HTR-8/SVneo (cell line): ENCODE measurements around the gene MS4A3.
"Not testable (repeated sequence)": the region's sequence is repeated elsewhere in the genome, so short reads cannot be mapped to it uniquely, and the experiment has no call there.

Experiments used
- DNase-seq: peaks from one replicate; pipeline ENCODE4 v3.0.0; 2011; ENCODE audit warnings: low spot score, mixed read lengths; ENCODE audit not compliant: insufficient read length
- FAIRE-seq: peaks from 2 replicates; lab custom pipeline; 2011; peaks lifted over from hg19 to GRCh38; lab: Jason Lieb, UNC

Gene MS4A3

DNA sequence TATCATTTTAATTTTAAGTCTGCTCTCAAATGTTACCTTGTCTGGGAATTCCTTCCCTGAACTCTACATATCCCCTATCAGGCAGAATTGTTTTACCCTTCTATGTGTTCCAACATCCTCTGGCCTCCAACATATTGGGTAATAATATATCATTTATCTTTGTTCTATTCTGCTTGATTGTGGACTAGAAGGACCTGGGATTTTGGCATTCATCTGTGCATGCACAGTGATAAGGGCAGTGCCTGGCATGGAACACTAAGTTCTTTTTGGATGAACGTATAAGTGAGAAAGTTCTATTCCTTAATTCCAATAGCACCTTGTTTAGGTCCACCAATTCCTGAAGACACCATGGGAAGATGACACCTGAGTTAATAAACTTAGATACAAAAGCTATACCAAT, 30.8 kb downstream of the MS4A3 start:
- FAIRE-seq (no peak), DNase-seq (no peak)

DNA sequence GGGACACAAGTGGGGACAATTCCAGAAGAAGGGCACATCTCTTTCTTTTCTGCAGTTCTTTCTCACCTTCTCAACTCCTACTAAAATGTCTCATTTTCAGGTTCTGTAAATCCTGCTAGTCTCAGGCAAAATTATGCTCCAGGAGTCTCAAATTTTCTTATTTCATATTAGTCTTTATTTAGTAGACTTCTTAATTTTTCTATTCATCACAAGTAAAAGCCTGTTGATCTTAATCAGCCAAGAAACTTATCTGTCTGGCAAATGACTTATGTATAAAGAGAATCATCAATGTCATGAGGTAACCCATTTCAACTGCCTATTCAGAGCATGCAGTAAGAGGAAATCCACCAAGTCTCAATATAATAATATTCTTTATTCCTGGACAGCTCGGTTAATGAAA, 31.9 kb downstream of the MS4A3 start, which contains the start of gene MS4A2:
Gene MS4A2, plus strand, starts transcription at position 301 of the 400 bp plus-strand sequence. CDS start 102 bp downstream, outside the sequence.
- DNase-seq (no peak), FAIRE-seq (no peak)

DNA sequence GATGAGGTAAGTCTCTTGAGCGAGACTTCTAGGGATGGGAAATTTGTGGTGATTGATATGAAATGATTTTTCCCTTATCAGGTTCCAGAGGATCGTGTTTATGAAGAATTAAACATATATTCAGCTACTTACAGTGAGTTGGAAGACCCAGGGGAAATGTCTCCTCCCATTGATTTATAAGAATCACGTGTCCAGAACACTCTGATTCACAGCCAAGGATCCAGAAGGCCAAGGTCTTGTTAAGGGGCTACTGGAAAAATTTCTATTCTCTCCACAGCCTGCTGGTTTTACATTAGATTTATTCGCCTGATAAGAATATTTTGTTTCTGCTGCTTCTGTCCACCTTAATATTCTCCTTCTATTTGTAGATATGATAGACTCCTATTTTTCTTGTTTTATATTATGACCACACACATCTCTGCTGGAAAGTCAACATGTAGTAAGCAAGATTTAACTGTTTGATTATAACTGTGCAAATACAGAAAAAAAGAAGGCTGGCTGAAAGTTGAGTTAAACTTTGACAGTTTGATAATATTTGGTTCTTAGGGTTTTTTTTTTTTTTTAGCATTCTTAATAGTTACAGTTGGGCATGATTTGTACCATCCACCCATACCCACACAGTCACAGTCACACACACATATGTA, 39.1 kb downstream of the MS4A3 start:
- FAIRE-seq (no peak), DNase-seq (no peak)

DNA sequence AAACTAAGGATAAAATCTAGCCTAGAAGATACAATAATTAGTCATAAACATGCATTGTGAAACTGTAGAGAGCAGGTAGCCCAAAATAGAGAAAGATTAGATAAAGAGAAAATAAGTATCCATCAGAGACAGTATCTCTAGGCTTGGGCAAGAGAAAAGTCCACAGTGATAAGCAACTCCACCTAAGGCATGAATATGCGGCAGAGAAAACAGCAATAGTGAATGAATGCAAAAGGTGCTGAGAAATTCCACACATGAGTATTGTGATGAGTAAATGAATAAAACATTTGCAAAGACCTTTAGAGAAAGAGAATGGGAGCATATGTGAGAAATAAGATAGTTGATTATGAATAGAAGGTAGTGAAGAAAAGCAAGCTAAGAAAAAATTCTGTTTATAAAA, 40.7 kb downstream of the MS4A3 start:
- DNase-seq, result no peak
- no peak for FAIRE-seq

DNA sequence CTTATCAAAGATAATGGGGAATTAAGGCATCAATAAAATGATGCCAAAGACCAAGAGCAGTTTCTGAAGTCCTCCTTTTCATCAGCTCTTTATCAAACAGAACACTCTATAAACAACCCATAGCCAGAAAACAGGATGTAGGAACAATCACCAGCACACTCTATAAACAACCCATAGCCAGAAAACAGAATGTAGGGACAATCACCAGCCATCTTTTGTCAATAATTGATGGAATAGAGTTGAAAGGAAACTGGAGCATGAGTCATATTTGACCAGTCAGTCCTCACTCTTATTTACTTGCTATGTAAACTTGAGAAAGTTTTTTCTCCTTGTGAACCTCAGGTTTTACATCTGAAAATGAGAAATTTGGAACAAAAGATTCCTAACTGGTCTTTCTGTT, 42.0 kb downstream of the MS4A3 start:
- DNase-seq, result no peak
- FAIRE-seq, result no peak

DNA sequence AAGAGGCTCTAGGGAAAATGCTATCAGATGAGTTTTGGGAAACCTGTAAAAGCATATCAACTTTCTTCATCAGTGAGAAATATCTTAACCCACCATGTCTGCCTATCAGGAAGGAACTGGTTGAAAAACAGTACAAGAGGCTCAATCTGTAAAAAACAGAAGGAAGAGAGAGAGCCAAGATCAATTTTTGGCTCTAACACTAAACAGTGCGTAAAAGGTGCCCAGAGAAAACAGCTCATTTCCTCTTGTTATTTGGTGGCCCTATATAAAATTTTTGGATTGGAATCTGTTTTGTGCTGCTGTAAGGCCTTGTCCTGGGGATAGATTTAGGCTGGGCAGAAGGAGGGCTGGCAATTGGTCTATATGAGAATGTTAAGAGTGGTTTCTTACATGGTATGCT, 44.1 kb downstream of the MS4A3 start:
- FAIRE-seq, result no peak
- no peak for DNase-seq

DNA sequence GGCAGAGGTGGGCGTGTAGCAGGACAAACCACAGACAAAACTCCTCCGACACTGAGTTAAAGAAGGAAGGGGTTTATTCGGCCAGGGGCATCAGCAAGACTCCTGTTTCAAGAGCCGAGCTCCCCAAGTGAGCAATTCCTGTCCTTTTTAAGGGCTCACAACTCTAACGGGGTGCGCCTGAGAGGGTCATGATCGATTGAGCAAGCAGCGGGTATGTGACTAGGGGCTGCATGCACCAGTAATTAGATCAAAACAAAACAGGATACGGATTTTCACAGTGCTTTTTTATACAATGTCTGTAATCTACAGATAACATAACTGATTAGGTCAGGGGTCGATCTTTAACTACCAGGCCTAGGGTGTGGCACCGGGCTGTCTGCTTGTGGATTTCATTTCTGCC, 44.9 kb downstream of the MS4A3 start:
- DNase-seq, FAIRE-seq: not testable (repeated sequence)

DNA sequence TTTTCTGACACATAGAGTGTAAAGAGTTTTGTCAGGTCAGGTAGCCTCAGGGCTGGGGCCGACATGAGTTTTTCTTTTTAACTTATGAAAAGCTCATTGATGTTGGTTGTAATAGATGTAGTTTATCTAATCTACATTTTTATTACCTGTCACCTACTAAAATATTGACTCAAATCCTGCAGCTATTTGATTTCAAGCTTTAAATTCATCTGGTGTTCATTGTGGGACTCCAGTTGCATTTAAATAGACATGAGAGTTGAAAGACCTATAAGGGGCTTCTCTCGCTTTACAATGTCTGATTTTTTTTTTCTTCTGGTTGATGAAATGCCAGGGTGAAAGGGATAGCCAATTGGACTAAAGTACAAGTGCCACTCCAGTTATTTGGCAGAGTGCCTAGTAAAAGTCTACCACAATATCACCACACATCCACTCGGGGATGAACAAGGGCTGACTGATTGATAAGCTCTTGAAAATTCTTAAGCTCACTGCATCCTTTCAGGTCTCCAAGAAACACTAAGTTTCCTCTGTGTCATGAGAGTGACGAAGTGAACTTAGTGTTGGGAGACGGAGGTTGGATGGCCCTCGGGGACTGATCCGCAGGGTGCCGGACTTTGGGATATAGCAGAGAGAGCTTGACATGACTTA, 48.1 kb downstream of the MS4A3 start:
- not testable (repeated sequence) for DNase-seq, FAIRE-seq

DNA sequence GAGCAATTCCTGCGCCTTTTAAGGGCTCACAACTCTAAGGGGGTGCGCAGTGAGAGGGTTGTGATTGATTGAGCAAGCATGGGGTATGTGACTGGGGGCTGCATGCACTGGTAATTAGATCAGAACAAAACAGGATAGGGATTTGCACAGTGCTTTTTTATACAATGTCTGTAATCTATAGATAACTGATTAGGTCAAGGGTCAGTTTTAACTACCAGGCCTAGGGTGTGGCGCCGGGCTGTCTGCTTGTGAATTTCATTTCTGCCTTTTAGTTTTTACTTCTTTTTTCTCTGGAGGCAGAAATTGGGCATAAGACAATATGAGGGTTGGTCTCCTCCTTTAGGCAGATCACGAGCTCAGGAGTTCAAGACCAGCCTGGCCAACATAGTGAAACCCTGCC, 52.2 kb downstream of the MS4A3 start:
- not testable (repeated sequence) for DNase-seq, FAIRE-seq

DNA sequence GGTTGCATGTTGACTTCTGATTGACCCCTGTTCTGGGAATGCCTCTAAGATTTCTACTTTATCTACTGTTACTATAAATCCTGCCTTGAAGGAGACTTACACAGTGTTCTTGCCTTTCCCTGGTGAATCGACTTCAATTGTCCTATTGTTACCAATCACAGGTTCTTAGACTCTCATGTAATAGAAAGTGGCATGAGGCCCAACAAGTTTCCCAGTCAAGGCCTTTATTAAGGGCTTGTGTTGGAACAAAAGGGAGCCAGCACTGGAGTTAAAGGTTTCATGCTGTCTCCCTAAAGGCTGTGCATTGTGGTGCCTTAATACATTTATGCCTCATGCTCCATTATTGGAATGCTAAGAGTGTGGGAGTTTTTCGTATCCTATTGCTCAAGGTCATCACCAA, 55.3 kb downstream of the MS4A3 start:
- FAIRE-seq, result no peak
- no peak for DNase-seq

DNA sequence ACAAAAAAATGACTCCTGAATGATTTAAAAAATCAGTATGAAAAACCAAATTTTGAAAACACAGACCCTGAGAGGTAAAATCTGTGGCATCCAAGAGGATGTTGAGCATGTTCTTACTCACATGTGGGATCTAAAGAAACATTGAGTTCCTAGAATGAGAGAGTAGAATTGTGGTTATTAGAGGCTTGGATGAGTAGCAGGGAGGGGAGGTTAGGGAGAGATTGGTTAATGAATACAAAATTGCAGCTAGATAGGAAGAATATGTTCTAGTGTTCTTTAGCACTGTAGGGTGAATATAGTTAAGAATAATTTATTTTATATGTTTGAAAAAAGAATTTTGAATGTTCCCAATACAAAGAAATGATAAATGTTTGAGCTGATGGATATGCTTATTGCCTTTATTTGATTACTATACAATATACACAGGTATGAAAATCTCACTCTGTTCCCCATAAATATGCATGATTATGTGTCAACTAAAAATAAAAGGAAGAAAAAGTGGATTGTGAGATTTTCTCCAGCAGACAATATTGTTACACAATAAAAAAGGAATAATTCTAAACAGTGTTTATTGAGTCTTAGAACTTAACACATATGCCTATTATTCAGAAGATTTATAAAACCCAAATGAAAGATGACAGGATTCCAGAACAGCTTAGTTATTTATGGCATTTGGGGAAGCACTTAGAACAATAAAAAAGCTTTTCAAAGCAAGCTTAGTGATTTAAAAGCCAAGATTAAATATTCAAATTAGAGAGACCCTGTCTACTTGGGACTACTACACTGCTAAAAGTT, 60.7 kb downstream of the MS4A3 start:
- FAIRE-seq (no peak), DNase-seq (no peak)

DNA sequence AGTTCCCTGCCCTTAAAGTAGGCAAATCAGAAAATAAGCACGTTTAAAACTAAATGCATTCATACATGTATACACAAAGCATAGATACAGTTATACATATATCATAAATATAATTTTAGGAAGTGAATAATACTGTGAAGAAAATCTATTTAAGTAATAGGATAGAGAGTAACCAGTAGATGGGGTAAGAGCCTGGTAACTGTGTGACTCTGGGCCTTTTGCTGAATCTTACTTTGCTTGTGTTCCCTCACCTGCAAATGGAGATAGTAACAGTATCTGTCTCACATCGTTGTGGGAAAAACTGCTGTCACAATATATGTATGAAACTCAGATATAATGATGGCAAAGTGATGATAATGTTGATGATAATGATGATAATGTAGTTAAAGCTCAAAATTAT, 61.9 kb downstream of the MS4A3 start:
- no peak for FAIRE-seq
- DNase-seq, result no peak

DNA sequence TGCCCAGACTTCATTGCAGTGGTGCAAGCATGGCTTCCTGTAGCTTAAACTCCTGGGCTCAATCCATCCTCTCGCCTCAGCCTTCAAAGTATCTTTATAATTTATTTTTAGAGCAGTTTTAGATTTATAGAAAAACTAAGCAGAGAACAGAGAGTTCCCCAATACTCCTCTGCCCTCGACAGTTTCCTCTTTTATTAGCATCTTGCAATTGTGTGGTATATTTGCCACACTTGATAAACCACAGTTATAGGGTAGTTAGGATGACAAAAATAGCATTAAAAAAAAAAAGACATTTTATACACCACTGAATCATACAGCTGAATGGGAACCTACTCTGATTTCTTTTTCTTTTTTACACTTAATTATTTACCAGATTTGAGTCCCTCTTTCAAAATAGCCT, 63.2 kb downstream of the MS4A3 start:
- DNase-seq (no peak), FAIRE-seq (no peak)
